GM12872 (cell line): ENCODE measurements around the gene TSPAN9.

Experiments used
- CTCF ChIP-seq: IDR thresholded peaks from 3 replicates; pipeline ENCODE4 v1.5.1; 2011; ENCODE audit warnings: low read depth, mild to moderate bottlenecking, low read length, moderate library complexity; ENCODE audit not compliant: insufficient read depth

Gene TSPAN9

GRCh38 chr12:3168223-3169221 is 91.3 kb downstream of the TSPAN9 start:
- TF ChIP-seq CTCF: no peak

- TF ChIP-seq CTCF: no peak
These were observed 93.4 kb downstream of the TSPAN9 start for GRCh38 chr12:3170423-3171194.

GRCh38 chr12:3171195-3171591 is 94.0 kb downstream of the TSPAN9 start:
- no peak for TF ChIP-seq CTCF

- TF ChIP-seq CTCF: no peak
These were observed 95.2 kb downstream of the TSPAN9 start for GRCh38 chr12:3172124-3173007.

GRCh38 chr12:3173008-3173553 is 95.9 kb downstream of the TSPAN9 start:
- no peak for TF ChIP-seq CTCF

- TF ChIP-seq CTCF: no peak
These were observed 96.7 kb downstream of the TSPAN9 start for GRCh38 chr12:3173912-3174311.
